MM.1S (cell line): ENCODE data around the gene TIMP2.

Source experiments
- DNase-seq: peaks from one replicate; pipeline ENCODE4 v3.0.0-alpha.2; 2015
- H2AFZ ChIP-seq: fragments of 300-600 bp; sonication (generic); 2 replicates; pipeline ENCODE4 v1.6.0; 2016; ENCODE audit warnings: antibody characterized with exemption, low read length
- H3F3A ChIP-seq: fragments of 300-600 bp; sonication (generic); 2 replicates; pipeline ENCODE4 v1.6.1; 2016; ENCODE audit warnings: mild to moderate bottlenecking, antibody characterized with exemption, low read length, moderate library complexity, mixed read lengths; ENCODE audit not compliant: insufficient read depth
- H3K27ac ChIP-seq: fragments of 300-600 bp; sonication (generic); 2 replicates; pipeline ENCODE4 v1.5.1; 2016; ENCODE audit warnings: mild to moderate bottlenecking, low read length
- H3K27me3 ChIP-seq: fragments of 300-600 bp; sonication (generic); replicated peaks from 2 replicates; pipeline ENCODE4 v1.6.0; 2016; ENCODE audit warnings: low read length; ENCODE audit not compliant: insufficient read depth
- H3K36me3 ChIP-seq: fragments of 300-600 bp; sonication (generic); replicated peaks from 2 replicates; pipeline ENCODE4 v1.6.1; 2016; ENCODE audit warnings: mild to moderate bottlenecking, low read length, mixed read lengths; ENCODE audit not compliant: insufficient read depth
- H3K4me1 ChIP-seq: fragments of 300-600 bp; sonication (generic); 2 replicates; pipeline ENCODE4 v1.6.1; 2016; ENCODE audit warnings: low read length, mixed read lengths
- H3K4me2 ChIP-seq: fragments of 300-600 bp; sonication (generic); 2 replicates; pipeline ENCODE4 v1.6.0; 2016; ENCODE audit warnings: low read depth, low read length
- H3K4me3 ChIP-seq: fragments of 300-600 bp; sonication (generic); 2 replicates; pipeline ENCODE4 v1.5.1; 2016; ENCODE audit warnings: low read length, mixed read lengths
- H3K79me2 ChIP-seq: fragments of 300-600 bp; sonication (generic); 2 replicates; pipeline ENCODE4 v1.6.1; 2016; ENCODE audit warnings: mixed run types, low read length, mixed read lengths
- H3K9ac ChIP-seq: fragments of 300-600 bp; sonication (generic); 2 replicates; pipeline ENCODE4 v1.6.1; 2016; ENCODE audit warnings: low read length, mixed read lengths
- H3K9me2 ChIP-seq: fragments of 300-600 bp; sonication (generic); replicated peaks from 2 replicates; pipeline ENCODE4 v1.6.1; 2016; ENCODE audit warnings: mild to moderate bottlenecking, low read length, mixed read lengths; ENCODE audit not compliant: insufficient read depth
- H3K9me3 ChIP-seq: fragments of 300-600 bp; sonication (generic); replicated peaks from 2 replicates; pipeline ENCODE4 v1.6.1; 2016; ENCODE audit warnings: mild to moderate bottlenecking, low read length, mixed read lengths; ENCODE audit not compliant: insufficient read depth
- H4K20me1 ChIP-seq: fragments of 300-600 bp; sonication (generic); 2 replicates; pipeline ENCODE4 v1.6.1; 2016; ENCODE audit warnings: mild to moderate bottlenecking, low read length, moderate library complexity, mixed read lengths; ENCODE audit not compliant: insufficient read depth
- EZH2 ChIP-seq: fragments of 300-600 bp; sonication (generic); optimal IDR thresholded peaks from 2 replicates; pipeline ENCODE3; 2017; ENCODE audit warnings: low read depth, mild to moderate bottlenecking, antibody characterized with exemption, low read length, mixed read lengths
- EZH2phosphoT487 ChIP-seq: fragments of 300-600 bp; sonication (generic); IDR thresholded peaks from 2 replicates; pipeline ENCODE4 v1.6.1; 2018; ENCODE audit warnings: antibody characterized with exemption, low read length
- TF ChIP-seq, protein P1 (sequence below): fragments of 300-600 bp; sonication (generic); IDR thresholded peaks from 2 replicates; pipeline ENCODE4 v1.5.1; 2016; ENCODE audit warnings: antibody characterized with exemption, low read length, mixed read lengths

Gene TIMP2

DNA sequence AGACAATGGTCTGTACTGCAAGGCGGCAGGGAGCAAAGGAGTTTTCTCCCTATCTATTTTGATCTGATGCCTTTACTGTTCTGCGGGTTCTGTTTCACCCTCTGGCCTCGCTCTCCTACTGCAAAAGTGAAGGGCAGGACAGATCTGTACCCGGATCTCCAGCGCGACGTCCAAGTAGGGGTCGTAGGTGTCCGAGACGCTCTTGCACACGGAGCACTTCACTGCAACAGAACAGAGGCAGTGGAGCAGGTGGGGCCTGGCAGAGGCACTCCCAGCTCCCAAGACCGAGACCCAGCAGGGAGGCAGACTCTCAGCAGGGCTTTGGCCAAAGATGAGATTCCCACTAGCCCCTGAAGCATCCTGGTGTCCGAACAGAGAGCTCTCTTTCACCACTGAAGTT lies 104.3 kb downstream of the TIMP2 start:
- no peak overlapping the region for H3K4me2 ChIP-seq
- no peaks in the 10 kb centered on the region for H3K9me2 ChIP-seq
- no peak overlapping the region for H3K9ac ChIP-seq
- no peak overlapping the region for H2AFZ ChIP-seq
- no peak overlapping the region for H3K27ac ChIP-seq
- TF ChIP-seq, protein P1, sequence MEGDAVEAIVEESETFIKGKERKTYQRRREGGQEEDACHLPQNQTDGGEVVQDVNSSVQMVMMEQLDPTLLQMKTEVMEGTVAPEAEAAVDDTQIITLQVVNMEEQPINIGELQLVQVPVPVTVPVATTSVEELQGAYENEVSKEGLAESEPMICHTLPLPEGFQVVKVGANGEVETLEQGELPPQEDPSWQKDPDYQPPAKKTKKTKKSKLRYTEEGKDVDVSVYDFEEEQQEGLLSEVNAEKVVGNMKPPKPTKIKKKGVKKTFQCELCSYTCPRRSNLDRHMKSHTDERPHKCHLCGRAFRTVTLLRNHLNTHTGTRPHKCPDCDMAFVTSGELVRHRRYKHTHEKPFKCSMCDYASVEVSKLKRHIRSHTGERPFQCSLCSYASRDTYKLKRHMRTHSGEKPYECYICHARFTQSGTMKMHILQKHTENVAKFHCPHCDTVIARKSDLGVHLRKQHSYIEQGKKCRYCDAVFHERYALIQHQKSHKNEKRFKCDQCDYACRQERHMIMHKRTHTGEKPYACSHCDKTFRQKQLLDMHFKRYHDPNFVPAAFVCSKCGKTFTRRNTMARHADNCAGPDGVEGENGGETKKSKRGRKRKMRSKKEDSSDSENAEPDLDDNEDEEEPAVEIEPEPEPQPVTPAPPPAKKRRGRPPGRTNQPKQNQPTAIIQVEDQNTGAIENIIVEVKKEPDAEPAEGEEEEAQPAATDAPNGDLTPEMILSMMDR = no peak
- TF ChIP-seq EZH2 (no peak), EZH2phosphoT487 (no peak)
- peaks cover 63% of the 10 kb centered on the region for H3K79me2 ChIP-seq
- H3F3A ChIP-seq = peaks cover 29% of the 10 kb centered on the region
- H3K4me1 ChIP-seq = peaks cover 26% of the 10 kb centered on the region
- H3K36me3 ChIP-seq = peaks cover 24% of the 10 kb centered on the region; the same call in 1 of the 2 replicates
- no peaks in the 10 kb centered on the region for H3K27me3 ChIP-seq
- H3K9me3 ChIP-seq = no peaks in the 10 kb centered on the region
- DNase-seq = no peak
- H4K20me1 ChIP-seq = no peaks in the 10 kb centered on the region
- H3K4me3 ChIP-seq = no peak overlapping the region

DNA sequence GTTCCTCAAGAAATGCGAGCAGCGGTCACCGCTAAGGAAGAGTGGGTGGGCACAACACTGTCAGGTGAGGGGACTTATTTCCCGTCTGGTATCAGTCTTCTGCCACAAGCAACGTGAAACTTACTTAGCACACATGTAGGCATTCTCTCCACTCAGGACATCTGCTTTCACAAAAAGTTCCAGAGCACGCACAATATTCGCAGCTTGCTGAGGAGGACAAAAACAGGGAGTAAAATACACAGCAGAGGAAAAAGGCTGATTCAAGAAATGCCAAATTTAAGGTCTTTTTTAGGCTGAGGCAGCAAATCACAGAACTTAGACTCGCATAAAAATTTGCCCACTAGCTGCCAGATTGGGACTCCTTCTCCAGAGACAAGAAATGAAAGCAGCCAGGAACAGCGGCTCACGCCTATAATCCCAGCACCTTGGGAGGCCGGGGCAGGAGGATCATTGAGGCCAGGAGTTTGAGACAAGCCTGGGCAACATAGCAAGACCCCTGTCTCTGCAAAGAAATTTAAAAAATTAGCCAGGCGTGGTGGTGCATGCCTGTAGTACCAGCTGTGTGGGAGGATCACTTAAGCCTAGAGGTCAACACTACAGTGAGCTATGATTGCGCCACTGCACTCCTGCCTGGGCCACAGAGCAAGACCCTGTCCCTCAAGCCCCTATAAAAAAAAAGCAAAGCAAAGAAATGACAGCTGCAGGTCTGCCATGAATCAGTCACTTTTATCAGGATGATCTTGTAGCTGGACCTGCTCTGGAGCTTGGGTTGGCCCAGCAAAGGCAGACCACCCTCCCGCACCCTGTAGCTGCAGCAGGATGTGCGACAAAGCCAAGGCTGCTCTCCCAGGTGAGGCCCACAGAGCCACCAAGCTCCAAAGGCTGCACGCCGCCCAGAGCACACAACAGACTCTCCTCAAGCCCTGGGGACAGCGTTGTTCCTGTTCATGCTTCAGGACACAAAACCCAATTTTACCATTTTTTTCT lies 105.1 kb downstream of the TIMP2 start:
- no peak for DNase-seq
- peak overlapping the region; percentile 96; the same call in 1 of the 2 replicates for H3K27ac ChIP-seq
- no peaks in the 10 kb centered on the region for H3K27me3 ChIP-seq
- no peak overlapping the region for H2AFZ ChIP-seq
- peaks cover 30% of the 10 kb centered on the region; the same call in 1 of the 2 replicates for H3K36me3 ChIP-seq
- H3K4me2 ChIP-seq = no peak overlapping the region
- TF ChIP-seq, protein P1 = no peak
- TF ChIP-seq EZH2 (no peak), EZH2phosphoT487 (no peak)
- H3K4me3 ChIP-seq = no peak overlapping the region
- no peaks in the 10 kb centered on the region for H3K9me2 ChIP-seq
- H3K79me2 ChIP-seq = peaks cover 63% of the 10 kb centered on the region
- no peaks in the 10 kb centered on the region for H3K9me3 ChIP-seq
- no peak overlapping the region for H3K9ac ChIP-seq
- peaks cover 26% of the 10 kb centered on the region for H3K4me1 ChIP-seq
- H3F3A ChIP-seq = peaks cover 29% of the 10 kb centered on the region
- H4K20me1 ChIP-seq = no peaks in the 10 kb centered on the region

DNA sequence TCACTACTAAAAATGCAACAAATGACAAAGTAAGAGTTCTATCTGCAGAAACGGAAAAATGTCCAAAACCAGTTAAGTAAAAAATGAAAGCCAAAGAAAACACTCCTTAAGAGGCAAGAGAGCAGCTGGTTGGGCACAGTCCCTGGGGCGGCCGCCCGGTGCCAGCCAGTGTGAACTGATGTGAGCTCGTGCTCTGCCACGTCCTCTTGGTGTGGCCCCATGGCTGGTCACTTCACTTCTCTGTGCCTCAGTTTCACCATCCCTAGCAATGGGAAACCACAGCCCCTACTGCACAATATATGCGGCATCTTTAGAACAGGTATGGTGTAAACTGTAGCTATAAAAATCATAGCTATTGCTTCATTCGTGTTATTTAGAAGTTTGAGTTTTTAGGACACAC lies 105.8 kb downstream of the TIMP2 start:
- peaks cover 26% of the 10 kb centered on the region for H3K4me1 ChIP-seq
- H3K9ac ChIP-seq = no peak overlapping the region
- no peak for TF ChIP-seq EZH2
- TF ChIP-seq, protein P1 = no peak
- TF ChIP-seq EZH2phosphoT487 = no peak
- DNase-seq = no peak
- no peaks in the 10 kb centered on the region for H3K9me2 ChIP-seq
- peaks cover 64% of the 10 kb centered on the region for H3K79me2 ChIP-seq
- H3F3A ChIP-seq = peaks cover 29% of the 10 kb centered on the region
- peak overlapping the region; percentile 96; the same call in 1 of the 2 replicates for H3K27ac ChIP-seq
- H3K4me2 ChIP-seq = no peak overlapping the region
- H4K20me1 ChIP-seq = no peaks in the 10 kb centered on the region
- H3K27me3 ChIP-seq = no peaks in the 10 kb centered on the region
- H3K4me3 ChIP-seq = no peak overlapping the region
- no peaks in the 10 kb centered on the region for H3K9me3 ChIP-seq
- no peak overlapping the region for H2AFZ ChIP-seq
- H3K36me3 ChIP-seq = peaks cover 29% of the 10 kb centered on the region; the same call in 1 of the 2 replicates
